GM12878 (cell line): Measurements from ENCODE around the gene FLT1. TPM values are rescaled to one million over a fixed set of nuclear protein-coding genes. Genes with fewer than 3 reads are reported as not detected.
A peak's percentile ranks its signal among the peaks of the same experiment; 100 is the strongest.

Experiments
- ATAC-seq: fragments of 200-7000 bp; cut with Tn5 transposase; 3 replicates; pipeline ENCODE4 v1.9.1; 2020; ENCODE audit warnings: mild to moderate bottlenecking, moderate library complexity
- BruUV-seq: library from RNA; stranded (reverse); fragments of 400-500 nt; replicated peaks from 2 replicates; lab custom pipeline; 2021; lab: Mats Ljungman, UMichigan
- CTCF ChIA-PET: fragments of 300-600 bp; sonication (Branson Sonifier 250); formaldehyde crosslinking; extraction: SDS; loops from one replicate; lab custom pipeline; 2021; ENCODE audit warnings: inconsistent platforms; lab: Yijun Ruan, JAX
- POLR2A ChIA-PET: fragments of 350-600 bp; formaldehyde crosslinking; extraction: SDS; loops from one replicate; lab custom pipeline; 2021; ENCODE audit warnings: inconsistent platforms; lab: Charles Lee
- RAD21 ChIA-PET: fragments of 300-600 bp; sonication (Branson Sonifier 250); formaldehyde crosslinking; loops from one replicate; lab custom pipeline; 2023; ENCODE audit warnings: antibody characterized with exemption; ENCODE audit not compliant: unreplicated experiment; lab: Charles Lee
- SMC1A ChIA-PET: fragments of 300-600 bp; sonication (Branson Sonifier 250); formaldehyde crosslinking; loops from one replicate; lab custom pipeline; 2023; ENCODE audit not compliant: unreplicated experiment, uncharacterized antibody; lab: Charles Lee
- DNase-seq: peaks from one replicate; pipeline ENCODE4 v3.0.0-alpha.2; 2011; ENCODE audit warnings: low read depth, low spot score
- FAIRE-seq: peaks from 3 replicates; lab custom pipeline; 2011; peaks lifted over from hg19 to GRCh38; lab: Jason Lieb, UNC
- H2AFZ ChIP-seq: 2 replicates; pipeline ENCODE4 v1.6.0; 2011; ENCODE audit warnings: low read depth, low read length, control low read depth; ENCODE audit not compliant: control insufficient read depth
- H3K27ac ChIP-seq: 2 replicates; pipeline ENCODE4 v1.5.1; 2011; ENCODE audit warnings: control low read depth; ENCODE audit not compliant: control insufficient read depth, insufficient read depth
- H3K27me3 ChIP-seq, 2 experiments: replicated peaks in 1 of 2; 2 replicates each; pipeline versions ENCODE4 v1.6.0 to v1.6.1; 2011; ENCODE audit warnings: low read length in 1 of 2; ENCODE audit not compliant: control insufficient read depth in 2 of 2, insufficient read depth in 2 of 2
- H3K36me3 ChIP-seq, 2 experiments: 2 replicates each; pipeline ENCODE4 v1.5.1; 2011; ENCODE audit warnings: low read length in 1 of 2; ENCODE audit not compliant: control insufficient read depth in 2 of 2, insufficient read depth in 2 of 2
- H3K4me1 ChIP-seq: 2 replicates; pipeline ENCODE4 v1.6.1; 2011; ENCODE audit warnings: mild to moderate bottlenecking, low read length, moderate library complexity, mixed read lengths; ENCODE audit not compliant: control insufficient read depth, insufficient read depth
- H3K4me2 ChIP-seq: 2 replicates; pipeline ENCODE4 v1.6.0; 2011; ENCODE audit warnings: control low read depth; ENCODE audit not compliant: control insufficient read depth, insufficient read depth
- H3K4me3 ChIP-seq: fragments of 200-600 bp; sonication (generic); 2 replicates; pipeline ENCODE4 v1.5.1; 2016
- H3K79me2 ChIP-seq: 2 replicates; pipeline ENCODE4 v1.6.0; 2011; ENCODE audit warnings: low read length; ENCODE audit not compliant: control insufficient read depth, insufficient read depth
- H3K9ac ChIP-seq: 2 replicates; pipeline ENCODE4 v1.8.0; 2011; ENCODE audit warnings: low read length, control low read depth, mixed read lengths; ENCODE audit not compliant: control insufficient read depth, insufficient read depth
- H3K9me3 ChIP-seq: replicated peaks from 3 replicates; pipeline ENCODE4 v1.5.1; 2011; ENCODE audit warnings: mild to moderate bottlenecking, low read length; ENCODE audit not compliant: control insufficient read depth, insufficient read depth
- H4K20me1 ChIP-seq: 2 replicates; pipeline ENCODE4 v1.6.0; 2011; ENCODE audit not compliant: control insufficient read depth, insufficient read depth
- ATF7 ChIP-seq: fragments of 450-650 bp; IDR thresholded peaks from 2 replicates; pipeline ENCODE4 v1.6.1; 2016; ENCODE audit warnings: low read depth, mild to moderate bottlenecking
- DPF2 ChIP-seq: fragments of 450-650 bp; IDR thresholded peaks from 2 replicates; pipeline ENCODE4 v1.6.1; 2017; ENCODE audit warnings: mild to moderate bottlenecking
- E2F8 ChIP-seq: fragments of 450-650 bp; IDR thresholded peaks from 2 replicates; pipeline ENCODE4 v1.6.1; 2018; ENCODE audit warnings: mild to moderate bottlenecking, low read depth, moderate library complexity; ENCODE audit not compliant: partially characterized antibody
- LARP7 ChIP-seq: fragments of 450-650 bp; IDR thresholded peaks from 2 replicates; pipeline ENCODE4 v1.6.1; 2017; ENCODE audit warnings: mild to moderate bottlenecking
- MEF2B ChIP-seq: fragments of 450-650 bp; IDR thresholded peaks from 2 replicates; pipeline ENCODE4 v1.6.1; 2018; ENCODE audit warnings: mild to moderate bottlenecking, moderate library complexity; ENCODE audit not compliant: partially characterized antibody, poor library complexity, severe bottlenecking
- RUNX3 ChIP-seq: IDR thresholded peaks from 2 replicates; pipeline ENCODE4 v1.6.1; 2012; ENCODE audit warnings: low read length, inconsistent platforms
- TCF12 ChIP-seq: IDR thresholded peaks from 2 replicates; pipeline ENCODE4 v1.6.1; 2011; ENCODE audit warnings: low read depth, mild to moderate bottlenecking, low read length
- WGBS: methylation state at CpG from one replicate; pipeline ENCODE4 v1.1.6; 2016; ENCODE audit warnings: low lambda C conversion rate; ENCODE audit not compliant: insufficient replicate concordance, insufficient coverage; ENCODE audit errors: missing lambda C conversion rate; 5-methylcytosine and 5-hydroxymethylcytosine counted together
- in situ Hi-C: fragments of 300-500 bp; cut with MboI; formaldehyde crosslinking; loops from 9 replicates; pipeline ENCODE4 v1.14.3; 2018; ENCODE audit warnings: mixed read lengths
- intact Hi-C: fragments of 100-400 bp; cut with micrococcal nuclease; formaldehyde crosslinking; loops from one replicate; pipeline ENCODE4 v1.14.2; 2022; ENCODE audit not compliant: unreplicated experiment
- polyA plus RNA-seq, 11 experiments: library from polyadenylated mRNA; depleted of rRNA in 4 of 11; unstranded in 6 of 11; stranded (reverse) in 5 of 11; fragments of >200 nt; fragmentation: Nextera tagmentation in 4 of 11; fragmentation: Illumina TruSeq in 1 of 11; extraction: Ambion mirVana in 4 of 11; extraction: Trizol in 1 of 11; gene quantifications; 1 replicate in 1 of 11; 2 replicates in 10 of 11; pipeline versions ENCODE4 v1.2.1 to v1.2.3, GENCODE V29; 2011 to 2016; ENCODE audit warnings: inconsistent platforms in 2 of 11, missing spikeins in 2 of 11, low read depth in 1 of 11
- total RNA-seq, 4 experiments: library from RNA; depleted of rRNA in 3 of 4; stranded (reverse); fragments of >200 nt in 3 of 4; fragmentation: Illumina TruSeq in 1 of 4; extraction: Trizol in 1 of 4; gene quantifications; 2 replicates each; pipeline versions ENCODE4 v1.2.1 to v1.2.3, GENCODE V29; 2013 to 2021
- TF ChIP-seq, protein P1 (sequence below): fragments of 450-650 bp; IDR thresholded peaks from 2 replicates; pipeline ENCODE4 v1.6.1; 2017; ENCODE audit warnings: mild to moderate bottlenecking

FLT1 gene
- total and polyA plus RNA-seq, 10 of the 15 experiments (the other 5 are each of a cell fraction or from before 2014, with no cell fraction given), result 0.55 to 5.6 (median 0.84) TPM

- Histone ChIP-seq H3K4me3 (peak overlapping the region; percentile 58; the same call in 1 of the 2 replicates), H3K4me1 (no peaks in the 10 kb centered on the region), H3K4me2 (peak overlapping the region; percentile 86), H3K36me3 (no peaks in the 10 kb centered on the region), H4K20me1 (no peaks in the 10 kb centered on the region), H3K27ac (no peak overlapping the region), H3K27me3 (peaks cover 15 to 33% of the 10 kb centered on the region in 2 experiments), H2AFZ (no peak overlapping the region), H3K9ac (no peak overlapping the region), H3K9me3 (no peaks in the 10 kb centered on the region), H3K79me2 (no peaks in the 10 kb centered on the region)
- no TSS peak for BruUV-seq
- TF ChIP-seq TCF12 (no peak), MEF2B (peak; percentile 29)
- no peak; the same call in 2 of the 3 replicates for ATAC-seq
- SMC1A ChIA-PET, result no interaction called here
- intact Hi-C loops, result no loop called here
- FAIRE-seq, result no peak
- in situ Hi-C loops, result no loop called here
- 23% methylated on average over 30 of the region's 33 CpGs for WGBS
- no peak for DNase-seq
- CTCF ChIA-PET, result no interaction called here
- RAD21 ChIA-PET, result no interaction called here
- POLR2A ChIA-PET, result no interaction called here
Observed at GRCh38 chr13:28495538-28496187, 735 bp upstream of the FLT1 start.

GRCh38 chr13:28494504-28494777 is 487 bp downstream of the FLT1 start:
- intact Hi-C loops, result no loop called here
- H3K27ac ChIP-seq, result no peak overlapping the region
- FAIRE-seq (no peak), DNase-seq (no peak), ATAC-seq (peak; percentile 51)
- in situ Hi-C loops, result no loop called here
- H3K4me3 ChIP-seq, result peak overlapping the region; percentile 58; the same call in 1 of the 2 replicates
- no peaks in the 10 kb centered on the region for H4K20me1 ChIP-seq
- 24% methylated on average over 9 of the region's 30 CpGs for WGBS
- H3K4me1 ChIP-seq, result no peaks in the 10 kb centered on the region
- no TSS peak for BruUV-seq
- ChIA-PET RAD21 (no interaction called here), POLR2A (no interaction called here), SMC1A (no interaction called here), CTCF (no interaction called here)
- no peak overlapping the region; the same call in 1 of the 2 replicates for H2AFZ ChIP-seq
- H3K9ac ChIP-seq, result no peak overlapping the region
- H3K4me2 ChIP-seq, result peak overlapping the region; percentile 86
- TF ChIP-seq TCF12 (no peak), MEF2B (no peak), RUNX3 (no peak), E2F8 (no peak), LARP7 (no peak), DPF2 (no peak), ATF7 (no peak)
- TF ChIP-seq, protein P1, sequence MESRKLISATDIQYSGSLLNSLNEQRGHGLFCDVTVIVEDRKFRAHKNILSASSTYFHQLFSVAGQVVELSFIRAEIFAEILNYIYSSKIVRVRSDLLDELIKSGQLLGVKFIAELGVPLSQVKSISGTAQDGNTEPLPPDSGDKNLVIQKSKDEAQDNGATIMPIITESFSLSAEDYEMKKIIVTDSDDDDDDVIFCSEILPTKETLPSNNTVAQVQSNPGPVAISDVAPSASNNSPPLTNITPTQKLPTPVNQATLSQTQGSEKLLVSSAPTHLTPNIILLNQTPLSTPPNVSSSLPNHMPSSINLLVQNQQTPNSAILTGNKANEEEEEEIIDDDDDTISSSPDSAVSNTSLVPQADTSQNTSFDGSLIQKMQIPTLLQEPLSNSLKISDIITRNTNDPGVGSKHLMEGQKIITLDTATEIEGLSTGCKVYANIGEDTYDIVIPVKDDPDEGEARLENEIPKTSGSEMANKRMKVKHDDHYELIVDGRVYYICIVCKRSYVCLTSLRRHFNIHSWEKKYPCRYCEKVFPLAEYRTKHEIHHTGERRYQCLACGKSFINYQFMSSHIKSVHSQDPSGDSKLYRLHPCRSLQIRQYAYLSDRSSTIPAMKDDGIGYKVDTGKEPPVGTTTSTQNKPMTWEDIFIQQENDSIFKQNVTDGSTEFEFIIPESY, result no peak
- no peaks in the 10 kb centered on the region for H3K9me3 ChIP-seq
- no peaks in the 10 kb centered on the region for H3K79me2 ChIP-seq
- H3K27me3 ChIP-seq, result peaks cover 17 to 33% of the 10 kb centered on the region in 2 experiments
- H3K36me3 ChIP-seq, result no peaks in the 10 kb centered on the region
